Spleen (tissue), 11 donors: ENCODE data around the gene COTL1. TPM values are rescaled to one million over a fixed set of nuclear protein-coding genes. Genes with fewer than 3 reads are reported as not detected.
A peak's percentile ranks its signal among the peaks of the same experiment; 100 is the strongest.

ENCODE experiments used
- DNase-seq: peaks from one replicate; pipeline ENCODE4 v3.0.0-alpha.2; 2020
- H3K27ac ChIP-seq, 8 donors: fragments of 200-600 bp; sonication (generic) in 7 of 8; 1 replicate in 4 of 8; 2 replicates in 4 of 8; pipeline versions ENCODE4 v1.5.0 to v1.8.0; 2016 to 2021; ENCODE audit warnings: inconsistent platforms in 4 of 8, mild to moderate bottlenecking in 4 of 8, moderate library complexity in 1 of 8
- H3K27me3 ChIP-seq, 7 donors: fragments of 200-600 bp; sonication (generic) in 6 of 7; replicated peaks in 1 of 7; 1 replicate in 4 of 7; 2 replicates in 3 of 7; pipeline versions ENCODE4 v1.5.0 to v1.8.0; 2016 to 2021; ENCODE audit warnings: inconsistent platforms in 3 of 7, mild to moderate bottlenecking in 1 of 7
- H3K36me3 ChIP-seq, 6 donors: fragments of 200-600 bp; sonication (generic) in 5 of 6; 1 replicate in 4 of 6; 2 replicates in 2 of 6; pipeline versions ENCODE4 v1.5.0 to v1.8.0; 2016 to 2021; ENCODE audit warnings: inconsistent platforms in 2 of 6
- H3K4me1 ChIP-seq, 6 donors: fragments of 200-600 bp; sonication (generic) in 5 of 6; 1 replicate in 3 of 6; 2 replicates in 3 of 6; pipeline versions ENCODE4 v1.5.0 to v1.8.0; 2016 to 2021; ENCODE audit warnings: inconsistent platforms in 3 of 6
- H3K4me3 ChIP-seq, 8 donors: fragments of 200-600 bp; sonication (generic) in 7 of 8; 1 replicate in 4 of 8; 2 replicates in 4 of 8; pipeline versions ENCODE4 v1.5.0 to v1.8.0; 2016 to 2021; ENCODE audit warnings: inconsistent platforms in 4 of 8, mild to moderate bottlenecking in 4 of 8, moderate library complexity in 2 of 8
- H3K9me3 ChIP-seq, 8 donors: fragments of 200-600 bp; sonication (generic) in 7 of 8; 1 replicate in 4 of 8; 2 replicates in 4 of 8; pipeline versions ENCODE4 v1.5.0 to v1.8.0; 2016 to 2021; ENCODE audit warnings: inconsistent platforms in 4 of 8
- CTCF ChIP-seq, 11 experiments: fragments of 200-600 bp in 7 of 11; fragments of 450-650 bp in 4 of 11; sonication (generic) in 4 of 11; IDR thresholded peaks in 8 of 11; conservative IDR thresholded peaks in 3 of 11; 1 replicate in 7 of 11; 2 replicates in 4 of 11; pipeline versions ENCODE4 v1.4.0 to v1.8.0; 2016 to 2021; ENCODE audit warnings: antibody characterized with exemption in 11 of 11, inconsistent platforms in 4 of 11, mild to moderate bottlenecking in 1 of 11
- POLR2A ChIP-seq, 3 donors: fragments of 450-650 bp; IDR thresholded peaks; one replicate each; pipeline ENCODE4 v1.5.1; 2017; ENCODE audit warnings: antibody characterized with exemption in 3 of 3, mild to moderate bottlenecking in 1 of 3
- POLR2AphosphoS5 ChIP-seq, 3 donors: sonication (generic); formaldehyde crosslinking; IDR thresholded peaks; one replicate each; pipeline ENCODE4 v1.5.1; 2017; ENCODE audit warnings: antibody characterized with exemption in 3 of 3
- WGBS, 5 donors: extraction: QIAGEN DNeasy Blood & Tissue Kit in 3 of 5; methylation state at CpG; one replicate each; pipeline versions ENCODE4 v1.1.5 to v1.1.7; 2013 to 2018; 5-methylcytosine and 5-hydroxymethylcytosine counted together
- intact Hi-C: fragments of 100-400 bp; cut with DNase I; formaldehyde crosslinking; loops from one replicate; pipeline ENCODE4 v1.15.0; 2023; ENCODE audit warnings: low total_unique reads
- polyA plus RNA-seq, 3 donors: library from polyadenylated mRNA; stranded (reverse); fragments of 200-250 nt; gene quantifications; one replicate each; pipeline ENCODE4 v1.2.1, GENCODE V29; 2013
- total RNA-seq, 7 donors: library from RNA; depleted of rRNA in 3 of 7; stranded (reverse); fragments of >200 nt in 3 of 7; fragmentation: NEBNext Ultra II Directional in 4 of 7; extraction: Animal tissue kit (Norgen Biotek cat#: 25700) in 4 of 7; gene quantifications; one replicate each; pipeline versions ENCODE4 v1.1.0 to v1.2.1, GENCODE V29; 2016 to 2021
- donor health status: healthy with polysubstance abuse.
- donor health status: DM: no; HTN: no; CAD: no; lungs with moderate emphysema.
- donor health status: DM: no; HTN: no; CAD: no.
- donor health status: Bipolar disorder and iron deficiency.
- donor health status: healthy.
- donor health status: DM: no; HTN: no; CAD: no.
- donor health status: DM: yes; HTN: yes; CAD: no.

COTL1 gene
- total and polyA plus RNA-seq, 10 donors = 284 to 655 (median 397) TPM

DNA sequence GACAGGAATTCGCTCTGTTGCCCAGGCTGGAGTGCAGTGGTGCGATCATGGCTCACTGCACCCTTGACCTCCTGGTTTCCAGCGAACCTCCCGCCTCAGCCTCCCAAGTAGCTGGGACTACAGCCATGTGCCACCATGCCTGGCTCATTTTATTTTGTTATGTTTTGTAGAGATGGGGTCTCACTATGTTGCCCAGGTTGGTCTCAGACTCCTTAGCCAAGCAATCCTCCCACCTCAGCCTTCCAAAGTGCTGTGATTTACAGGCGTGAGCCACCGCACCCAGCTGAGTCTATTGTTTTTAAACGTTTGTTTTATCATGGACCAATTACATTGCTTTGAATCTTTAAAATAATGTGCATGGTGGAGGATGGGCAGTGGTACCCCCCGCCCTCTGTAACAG lies 28.9 kb downstream of the COTL1 start:
- 92 to 95% (median 93%) methylated on average over 8 of the region's 8 CpGs for WGBS, 5 donors
- TF ChIP-seq POLR2A (IDR thresholded peaks at IDR 0.05) (no peak), CTCF (IDR thresholded peaks at IDR 0.05 in 8 of 11, conservative IDR thresholded peaks at IDR 0.05 in 3 of 11) (no peak), POLR2AphosphoS5 (IDR thresholded peaks at IDR 0.05) (no peak)
- Histone ChIP-seq H3K4me1 (peaks cover 36 to 99% (median 65%) of the 10 kb centered on the region in 6 donors), H3K27ac (peak overlapping the region in 2 of 8 donors; percentile 7 to 50), H3K4me3 (no peak overlapping the region), H3K27me3 (no peaks in the 10 kb centered on the region), H3K36me3 (peaks cover 4 to 84% (median 33%) of the 10 kb centered on the region in 6 donors), H3K9me3 (no peaks in the 10 kb centered on the region)
- intact Hi-C loops = no loop called here
- no peak for DNase-seq

GRCh38 chr16:84585886-84586285 lies 32.0 kb downstream of the COTL1 start:
- TF ChIP-seq POLR2AphosphoS5 (IDR thresholded peaks at IDR 0.05) (peak in 1 of 3 donors; percentile 26), CTCF (IDR thresholded peaks at IDR 0.05 in 8 of 11, conservative IDR thresholded peaks at IDR 0.05 in 3 of 11) (no peak), POLR2A (IDR thresholded peaks at IDR 0.05) (no peak)
- H3K4me1 ChIP-seq = peaks cover 28 to 98% (median 58%) of the 10 kb centered on the region in 6 donors
- no peak for DNase-seq
- H3K27me3 ChIP-seq = no peaks in the 10 kb centered on the region
- intact Hi-C loops = no loop called here
- H3K27ac ChIP-seq = peak overlapping the region in 7 of 8 donors; percentile 6 to 70 (median 61)
- peaks cover 4 to 92% (median 38%) of the 10 kb centered on the region in 6 donors for H3K36me3 ChIP-seq
- H3K4me3 ChIP-seq = peak overlapping the region in 2 of 8 donors; percentile 2 to 43
- no peaks in the 10 kb centered on the region for H3K9me3 ChIP-seq
- WGBS, 5 donors = 59 to 77% (median 75%) methylated on average over 10 of the region's 10 CpGs

DNA sequence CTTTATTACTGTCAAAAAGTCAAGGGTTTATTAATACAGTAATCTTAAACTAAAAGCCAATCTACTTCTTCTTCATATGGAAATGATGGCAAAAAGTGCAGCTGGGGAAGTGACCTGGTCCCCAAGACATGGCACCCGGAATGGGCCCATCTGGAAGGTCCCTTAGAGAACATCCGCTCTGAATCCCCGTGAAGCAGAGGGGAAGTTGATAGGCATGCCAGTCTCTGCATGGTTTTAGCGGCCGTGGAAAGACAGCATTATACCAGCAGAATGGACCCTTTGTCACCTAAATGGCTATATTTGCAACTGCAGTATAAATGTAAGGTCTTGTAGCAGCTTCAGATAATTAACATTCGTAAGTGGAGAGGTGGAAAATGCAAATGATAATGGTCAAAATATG lies 32.4 kb downstream of the COTL1 start:
- peaks cover 28 to 97% (median 58%) of the 10 kb centered on the region in 6 donors for H3K4me1 ChIP-seq
- H3K9me3 ChIP-seq = no peaks in the 10 kb centered on the region
- H3K36me3 ChIP-seq = peaks cover 4 to 94% (median 39%) of the 10 kb centered on the region in 6 donors
- peak overlapping the region in 1 of 8 donors; percentile 43 for H3K4me3 ChIP-seq
- no peaks in the 10 kb centered on the region for H3K27me3 ChIP-seq
- peak overlapping the region in 5 of 8 donors; percentile 54 to 70 (median 67) for H3K27ac ChIP-seq
- WGBS, 5 donors = 51 to 68% (median 62%) methylated on average over 6 of the region's 6 CpGs
- no peak for DNase-seq
- intact Hi-C loops = no loop called here
- no peak for TF ChIP-seq CTCF (IDR thresholded peaks at IDR 0.05 in 8 of 11, conservative IDR thresholded peaks at IDR 0.05 in 3 of 11)
- no peak for TF ChIP-seq POLR2A (IDR thresholded peaks at IDR 0.05)
- no peak for TF ChIP-seq POLR2AphosphoS5 (IDR thresholded peaks at IDR 0.05)

DNA sequence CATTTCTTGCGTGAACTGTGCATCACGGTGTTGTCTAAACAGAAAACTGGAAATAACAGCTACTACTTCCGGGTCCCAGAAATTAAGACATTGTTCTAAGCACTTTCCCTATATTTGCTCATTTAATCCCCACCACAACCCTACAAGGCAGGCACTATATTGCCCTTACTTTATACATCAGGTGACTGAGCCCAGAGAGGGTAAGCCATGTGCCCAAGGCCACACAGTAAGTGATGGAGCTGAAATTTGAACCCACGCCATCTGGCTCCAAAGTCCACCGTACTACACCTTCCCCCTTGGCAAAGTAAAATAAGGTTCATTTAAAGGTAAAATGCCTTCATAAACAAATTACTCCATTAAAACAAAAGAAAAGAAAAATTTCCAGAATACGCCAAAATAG lies 33.2 kb downstream of the COTL1 start:
- Histone ChIP-seq H3K4me3 (no peak overlapping the region), H3K4me1 (peaks cover 28 to 97% (median 58%) of the 10 kb centered on the region in 6 donors), H3K36me3 (peaks cover 4 to 94% (median 40%) of the 10 kb centered on the region in 6 donors), H3K27me3 (no peaks in the 10 kb centered on the region), H3K27ac (peak overlapping the region in 4 of 8 donors; percentile 2 to 69 (median 64)), H3K9me3 (no peaks in the 10 kb centered on the region)
- TF ChIP-seq CTCF (IDR thresholded peaks at IDR 0.05 in 8 of 11, conservative IDR thresholded peaks at IDR 0.05 in 3 of 11) (no peak), POLR2AphosphoS5 (IDR thresholded peaks at IDR 0.05) (no peak), POLR2A (IDR thresholded peaks at IDR 0.05) (no peak)
- WGBS, 5 donors = 82 to 94% (median 90%) methylated on average over 6 of the region's 6 CpGs
- intact Hi-C loops = no loop called here
- DNase-seq = no peak
